HG03575 (cell line): ENCODE data around the gene PRB3.

ENCODE experiments used
- ATAC-seq: cut with Tn5 transposase; IDR thresholded peaks from one replicate; pipeline ENCODE4 v1.9.1; 2021; ENCODE audit not compliant: unreplicated experiment, insufficient number of reproducible peaks, low FRiP score; ENCODE audit errors: extremely low read depth

The PRB3 gene

DNA sequence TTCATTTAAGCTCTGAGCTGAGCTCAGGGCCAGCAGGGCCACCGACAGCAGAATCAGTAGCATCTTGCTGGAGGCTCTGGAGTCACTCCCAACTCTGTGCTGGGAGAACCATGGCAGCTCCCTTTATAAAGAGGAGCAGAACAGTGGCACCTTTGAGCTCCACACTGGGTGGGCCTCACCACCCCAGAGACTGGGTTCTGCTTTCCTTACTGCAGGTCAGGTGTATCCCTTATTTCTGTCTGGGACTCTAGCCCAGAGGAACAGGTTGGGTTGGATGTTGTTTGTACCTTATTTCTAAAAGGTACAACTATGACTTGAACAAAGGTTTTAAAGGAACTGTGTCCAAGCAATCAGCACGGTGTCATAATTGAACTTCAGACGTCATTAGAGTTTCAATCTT, at the start of gene PRB3:
TSS of gene PRB3 (minus strand) at position 101 of the 400 bp plus-strand sequence. CDS start at position 63, 38 bp downstream.
- no peak for ATAC-seq

DNA sequence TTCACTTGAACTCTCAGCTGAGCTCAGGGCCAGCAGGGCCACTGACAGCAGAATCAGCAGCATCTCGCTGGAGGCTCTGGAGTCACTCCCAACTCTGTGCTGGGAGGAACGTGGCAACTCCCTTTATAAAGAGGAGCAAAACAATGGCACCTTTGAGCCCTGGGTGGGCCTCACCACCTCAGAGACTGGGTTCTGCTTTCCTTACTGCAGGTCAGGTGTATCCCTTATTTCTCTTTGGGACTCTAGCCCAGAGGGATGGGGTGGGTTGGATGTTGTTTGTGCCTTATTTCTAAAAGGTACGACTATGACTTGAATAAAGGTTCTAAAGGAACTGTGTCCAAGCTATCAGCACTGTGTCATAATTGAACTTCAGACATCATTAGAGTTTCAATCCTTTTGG, 40.8 kb upstream of the PRB3 start, which contains the start of gene PRB4:
TSS of gene PRB4 (minus strand) at position 101 of the 400 bp plus-strand sequence. CDS start at position 63, 38 bp downstream.
- ATAC-seq: no peak

- no peak for ATAC-seq
Measured at GRCh38 chr12:11307143-11307542, 37.6 kb upstream of the PRB3 start.

DNA sequence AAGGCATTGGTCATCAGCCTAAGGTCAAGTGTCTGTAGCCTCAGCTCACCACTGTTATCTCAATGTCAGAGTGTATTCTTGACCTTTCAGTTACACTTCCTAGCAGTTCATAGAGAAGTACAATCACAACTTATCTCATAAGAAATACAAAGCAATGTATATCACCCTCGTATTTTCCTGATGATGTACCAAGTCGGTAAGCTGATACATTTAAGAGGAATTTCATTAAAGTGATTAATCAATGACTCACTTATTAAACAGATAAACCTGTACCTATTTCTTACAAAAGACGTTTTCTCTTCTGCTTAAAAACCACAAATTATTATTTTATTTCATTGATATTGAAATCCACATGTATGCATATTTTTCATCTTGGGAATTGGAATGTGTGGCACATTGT, 3.9 kb upstream of the PRB3 start:
- no peak for ATAC-seq

DNA sequence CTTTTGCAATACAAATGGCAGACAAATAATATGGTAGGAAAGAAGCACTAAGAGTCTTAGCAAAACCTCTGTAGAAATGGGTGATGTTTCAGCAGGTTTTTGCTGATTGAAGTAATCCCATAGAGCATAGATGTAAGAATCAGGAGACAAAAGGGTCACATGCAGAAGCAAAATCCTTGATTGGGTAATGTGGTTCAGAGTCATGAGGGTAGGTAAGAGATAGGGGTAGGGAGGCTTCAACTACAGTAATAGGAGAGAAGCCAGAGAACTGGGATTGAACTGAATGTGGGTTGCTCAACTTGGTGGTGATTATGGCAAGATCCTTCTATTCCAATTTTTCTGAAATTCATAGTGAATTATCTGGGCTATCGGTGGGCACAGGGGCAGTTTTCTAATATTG, 5.0 kb downstream of the PRB3 start:
- no peak for ATAC-seq

GRCh38 chr12:11246489-11246888, 23.0 kb downstream of the PRB3 start:
- no peak for ATAC-seq

DNA sequence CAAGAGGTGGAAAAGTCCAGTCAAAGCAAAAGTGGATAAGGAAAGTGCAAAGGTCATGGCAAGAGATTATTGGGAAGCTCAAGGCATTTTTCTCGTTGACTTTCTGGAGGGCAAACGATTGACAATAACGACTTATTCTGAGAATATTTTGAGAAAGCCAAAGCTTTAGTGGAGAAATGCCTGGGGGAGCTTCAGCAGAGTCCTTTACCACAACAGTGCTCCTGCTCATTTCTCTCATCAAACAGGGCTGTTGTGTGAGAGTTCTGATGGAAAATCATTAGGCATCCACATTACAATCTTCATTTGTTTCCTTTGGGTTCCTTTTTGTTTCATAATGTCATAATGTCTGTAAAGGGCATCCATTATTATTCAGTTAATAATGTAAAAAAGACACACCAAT, 26.9 kb downstream of the PRB3 start:
- ATAC-seq: no peak

DNA sequence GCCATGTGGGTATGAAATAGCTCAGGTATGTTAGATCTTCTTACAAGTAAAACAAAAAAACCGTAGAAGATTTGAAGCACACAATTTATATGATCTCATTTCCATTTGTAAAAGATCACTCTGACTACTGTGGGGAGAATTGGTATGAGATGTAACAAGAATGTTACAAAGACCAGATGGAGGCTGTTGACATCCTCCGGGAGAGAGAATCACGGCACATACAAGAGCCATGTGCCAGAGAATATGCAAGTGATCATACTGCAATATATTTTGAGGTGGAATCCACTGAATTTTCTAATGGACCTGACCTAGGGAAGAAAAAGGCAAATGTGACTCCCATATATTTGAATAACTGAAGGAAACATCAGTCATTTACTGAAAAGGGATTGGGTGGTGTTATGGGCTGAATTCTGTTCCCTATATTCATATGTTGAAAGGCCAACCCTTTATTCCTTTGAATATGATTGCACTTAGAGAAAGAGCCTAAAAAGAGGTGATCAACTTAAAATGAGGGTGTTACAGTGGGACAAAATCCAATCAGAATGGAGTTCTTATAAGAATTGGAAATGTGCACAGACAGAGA, 29.1 kb downstream of the PRB3 start:
- ATAC-seq: no peak

DNA sequence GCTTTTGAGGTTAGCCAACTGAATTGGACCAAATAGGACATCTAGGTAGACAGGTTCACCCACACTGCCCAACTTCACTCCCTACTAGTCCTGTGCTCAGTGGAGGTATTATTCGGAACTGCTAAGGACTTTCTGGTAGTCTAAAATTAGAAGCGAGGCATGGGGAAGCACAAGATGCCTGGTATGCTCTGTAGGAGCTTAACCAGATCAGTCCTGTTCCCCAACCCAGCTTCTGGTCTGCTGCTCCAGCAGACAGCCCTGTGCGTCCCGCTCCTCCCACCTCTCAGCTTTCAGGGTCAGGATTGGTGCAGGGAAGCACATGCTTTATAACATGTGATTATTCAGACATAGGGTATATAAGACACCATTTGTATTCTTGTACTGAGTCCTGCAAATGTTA, 31.2 kb downstream of the PRB3 start:
- ATAC-seq: no peak

DNA sequence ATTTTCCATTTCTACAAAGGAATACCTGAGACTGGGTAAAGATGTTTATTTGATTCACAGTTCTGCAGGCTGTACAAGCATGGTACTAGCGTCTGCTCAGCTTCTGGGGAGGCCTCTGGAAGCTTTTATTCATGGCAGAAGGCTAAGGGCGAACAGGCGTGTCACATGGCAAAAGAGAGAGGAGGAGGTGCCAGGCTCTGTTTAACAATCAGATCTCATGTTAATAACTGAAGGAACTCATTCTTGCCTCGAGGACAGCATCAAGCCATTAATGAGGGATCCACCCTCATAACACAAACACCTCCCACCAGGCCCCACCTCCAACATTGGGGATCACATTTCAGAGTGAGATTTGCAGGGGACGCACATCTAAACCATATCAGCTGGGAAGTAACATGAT, 36.0 kb downstream of the PRB3 start:
- ATAC-seq: no peak

- ATAC-seq: no peak
Measured at GRCh38 chr12:11228296-11228879, 41.1 kb downstream of the PRB3 start.

- no peak for ATAC-seq
Measured at GRCh38 chr12:11227373-11227772, 42.1 kb downstream of the PRB3 start.
